HL-60/S4 treated with phorbol 12-myristate 13-acetate at 8.2 ng/mL for 4 days and 3 days (cell line): Measurements from ENCODE around the gene SGCB.
"Not testable (repeated sequence)": the region's sequence is repeated elsewhere in the genome, so short reads cannot be mapped to it uniquely, and the experiment has no call there.

ENCODE experiments used
- in situ Hi-C: fragments of 300-500 bp; cut with MboI; formaldehyde crosslinking; loops from 2 replicates; pipeline ENCODE4 v1.15.0; 2022; ENCODE audit warnings: low sequenced_read_pairs

Gene SGCB

GRCh38 chr4:52038103-52038912 is at the start of gene SGCB:
Gene SGCB (minus strand): TSS chr4:52038299. CDS start chr4:52038259, 40 bp downstream.
- in situ Hi-C loops, result no loop called here

- in situ Hi-C loops, result not testable (repeated sequence)
Measured at GRCh38 chr4:52086425-52086824, 48.3 kb upstream of the SGCB start.

GRCh38 chr4:52081216-52081615 is 43.1 kb upstream of the SGCB start:
- in situ Hi-C loops, result no loop called here

- in situ Hi-C loops, result no loop called here
Measured at GRCh38 chr4:52079659-52080058, 41.6 kb upstream of the SGCB start.

GRCh38 chr4:52076731-52077130 is 38.6 kb upstream of the SGCB start:
- in situ Hi-C loops, result no loop called here

- in situ Hi-C loops, result no loop called here
Measured at GRCh38 chr4:52071791-52072546, 33.9 kb upstream of the SGCB start.

- in situ Hi-C loops, result no loop called here
Measured at GRCh38 chr4:52069571-52069970, 31.5 kb upstream of the SGCB start.

GRCh38 chr4:52059372-52059771 is 21.3 kb upstream of the SGCB start:
- in situ Hi-C loops, result no loop called here

GRCh38 chr4:52058275-52058674 is 20.2 kb upstream of the SGCB start:
- in situ Hi-C loops, result no loop called here

- in situ Hi-C loops, result no loop called here
Measured at GRCh38 chr4:52057196-52057595, 19.1 kb upstream of the SGCB start.

- in situ Hi-C loops, result no loop called here
Measured at GRCh38 chr4:52054254-52054653, 16.2 kb upstream of the SGCB start.

GRCh38 chr4:52052475-52052780 is 14.3 kb upstream of the SGCB start:
- in situ Hi-C loops, result no loop called here

- in situ Hi-C loops, result no loop called here
Measured at GRCh38 chr4:52051615-52052474, 13.7 kb upstream of the SGCB start.

- in situ Hi-C loops, result no loop called here
Measured at GRCh38 chr4:52051213-52051614, 13.1 kb upstream of the SGCB start, which contains the start of gene SPATA18. Gene SPATA18 (plus strand): TSS chr4:52051304. CDS start chr4:52051705, 401 bp downstream.

- in situ Hi-C loops, result no loop called here
Measured at GRCh38 chr4:52049266-52049665, 11.2 kb upstream of the SGCB start.

- in situ Hi-C loops, result no loop called here
Measured at GRCh38 chr4:52045028-52045427, 6.9 kb upstream of the SGCB start.

- in situ Hi-C loops, result no loop called here
Measured at GRCh38 chr4:52037689-52038102, 403 bp downstream of the SGCB start.

- in situ Hi-C loops, result no loop called here
Measured at GRCh38 chr4:52036886-52037530, 1.1 kb downstream of the SGCB start.

- in situ Hi-C loops, result no loop called here
Measured at GRCh38 chr4:52035190-52035589, 2.9 kb downstream of the SGCB start.

- in situ Hi-C loops, result no loop called here
Measured at GRCh38 chr4:52032005-52032404, 6.1 kb downstream of the SGCB start.

GRCh38 chr4:52028970-52029369 is 9.1 kb downstream of the SGCB start:
- in situ Hi-C loops, result no loop called here
